OCI-LY3 (cell line): ENCODE data around the gene SULT4A1.

ENCODE experiments used
- H2AFZ ChIP-seq: fragments of 200-600, 300-600 bp; shearing (Covaris generic); 2 replicates; pipeline ENCODE4 v1.6.0; 2014; ENCODE audit warnings: antibody characterized with exemption, low read depth, low read length
- H3K27ac ChIP-seq: fragments of 200-600, 300-600 bp; sonication (generic); 2 replicates; pipeline ENCODE4 v1.5.1; 2014; ENCODE audit warnings: mild to moderate bottlenecking, low read length, moderate library complexity, mixed read lengths
- H3K27me3 ChIP-seq: fragments of 200-600, 300-600 bp; sonication (generic); 2 replicates; pipeline ENCODE4 v1.6.1; 2014; ENCODE audit warnings: low read depth, low read length, mixed read lengths
- H3K36me3 ChIP-seq: fragments of 200-600, 300-600 bp; sonication (generic); replicated peaks from 2 replicates; pipeline ENCODE3; 2014; ENCODE audit warnings: low read depth, low read length, mixed read lengths
- H3K4me1 ChIP-seq: fragments of 300-600, 200-600 bp; sonication (generic); 2 replicates; pipeline ENCODE4 v1.6.1; 2014; ENCODE audit warnings: low read length, mixed read lengths
- H3K4me2 ChIP-seq: fragments of 200-600, 300-600 bp; sonication (generic); 2 replicates; pipeline ENCODE4 v1.6.1; 2014; ENCODE audit warnings: low read length, mixed read lengths
- H3K4me3 ChIP-seq: fragments of 300-600, 200-600 bp; sonication (generic); 2 replicates; pipeline ENCODE4 v1.5.1; 2014; ENCODE audit warnings: antibody characterized with exemption, mild to moderate bottlenecking, low read length, moderate library complexity
- H3K79me2 ChIP-seq: fragments of 300-600, 200-600 bp; shearing (Covaris generic); 2 replicates; pipeline ENCODE4 v1.6.1; 2014; ENCODE audit warnings: mild to moderate bottlenecking, low read length, mixed read lengths
- H3K9ac ChIP-seq: fragments of 300-600, 200-600 bp; shearing (Covaris generic); 2 replicates; pipeline ENCODE4 v1.6.0; 2014; ENCODE audit warnings: mild to moderate bottlenecking, low read length, moderate library complexity
- H3K9me3 ChIP-seq: fragments of 200-600, 300-600 bp; shearing (Covaris generic); 2 replicates; pipeline ENCODE4 v1.6.1; 2014; ENCODE audit warnings: low read length, mixed read lengths; ENCODE audit not compliant: insufficient read depth
- H4K20me1 ChIP-seq: fragments of 200-600, 300-600 bp; sonication (generic); 2 replicates; pipeline ENCODE4 v1.6.1; 2016; ENCODE audit warnings: low read length, mixed read lengths; ENCODE audit not compliant: insufficient read depth
- EZH2phosphoT487 ChIP-seq: fragments of 200-600 bp; shearing (Covaris generic); IDR thresholded peaks from 2 replicates; pipeline ENCODE4 v1.6.1; 2018; ENCODE audit warnings: antibody characterized with exemption, mixed run types, low read depth
- TF ChIP-seq, protein P1 (sequence below): fragments of 200-600, 300-600 bp; sonication (generic); IDR thresholded peaks from 2 replicates; pipeline ENCODE4 v1.5.1; 2014; ENCODE audit warnings: antibody characterized with exemption, low read length, low read depth

The SULT4A1 gene

DNA sequence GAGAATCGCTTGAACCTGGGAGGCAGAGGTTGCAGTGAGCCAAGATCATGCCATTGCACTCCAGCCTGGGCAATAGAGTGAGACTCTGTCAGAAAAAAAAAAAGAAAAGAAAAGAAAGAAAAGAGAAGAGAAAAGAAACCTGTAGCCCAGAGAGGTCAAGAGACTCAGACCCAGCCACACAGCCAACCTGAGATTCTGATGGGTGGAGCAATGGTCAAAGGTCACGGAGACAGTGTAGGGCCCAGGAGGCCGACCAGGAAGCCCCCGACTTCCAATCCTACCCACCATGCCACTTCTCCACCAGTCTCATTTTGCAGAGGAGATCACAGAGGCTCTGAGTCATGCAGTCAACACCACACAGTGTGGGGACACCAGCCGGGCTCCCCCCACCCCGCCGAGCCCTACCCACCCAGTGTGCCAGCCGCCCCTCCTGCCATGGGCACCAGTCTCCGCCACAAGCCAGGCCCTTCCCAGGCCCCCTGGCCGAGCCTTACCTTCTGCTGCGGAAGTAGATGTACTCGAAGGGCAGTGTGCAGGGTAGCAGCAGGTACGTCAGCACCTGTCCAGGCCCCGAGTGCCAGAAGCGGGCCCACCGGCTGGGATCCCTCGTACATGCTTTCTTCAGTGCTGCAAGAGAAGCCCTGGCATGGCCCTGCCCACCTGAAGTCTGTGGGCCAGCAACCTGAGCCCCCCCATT is 21.6 kb upstream of the SULT4A1 start:
- no peak overlapping the region for H3K9ac ChIP-seq
- TF ChIP-seq, protein P1, sequence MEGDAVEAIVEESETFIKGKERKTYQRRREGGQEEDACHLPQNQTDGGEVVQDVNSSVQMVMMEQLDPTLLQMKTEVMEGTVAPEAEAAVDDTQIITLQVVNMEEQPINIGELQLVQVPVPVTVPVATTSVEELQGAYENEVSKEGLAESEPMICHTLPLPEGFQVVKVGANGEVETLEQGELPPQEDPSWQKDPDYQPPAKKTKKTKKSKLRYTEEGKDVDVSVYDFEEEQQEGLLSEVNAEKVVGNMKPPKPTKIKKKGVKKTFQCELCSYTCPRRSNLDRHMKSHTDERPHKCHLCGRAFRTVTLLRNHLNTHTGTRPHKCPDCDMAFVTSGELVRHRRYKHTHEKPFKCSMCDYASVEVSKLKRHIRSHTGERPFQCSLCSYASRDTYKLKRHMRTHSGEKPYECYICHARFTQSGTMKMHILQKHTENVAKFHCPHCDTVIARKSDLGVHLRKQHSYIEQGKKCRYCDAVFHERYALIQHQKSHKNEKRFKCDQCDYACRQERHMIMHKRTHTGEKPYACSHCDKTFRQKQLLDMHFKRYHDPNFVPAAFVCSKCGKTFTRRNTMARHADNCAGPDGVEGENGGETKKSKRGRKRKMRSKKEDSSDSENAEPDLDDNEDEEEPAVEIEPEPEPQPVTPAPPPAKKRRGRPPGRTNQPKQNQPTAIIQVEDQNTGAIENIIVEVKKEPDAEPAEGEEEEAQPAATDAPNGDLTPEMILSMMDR: no peak
- no peak for TF ChIP-seq EZH2phosphoT487
- H3K27me3 ChIP-seq: peaks cover 2% of the 10 kb centered on the region
- H3K9me3 ChIP-seq: no peaks in the 10 kb centered on the region
- no peaks in the 10 kb centered on the region for H3K79me2 ChIP-seq
- H3K36me3 ChIP-seq: no peaks in the 10 kb centered on the region
- no peak overlapping the region for H3K4me3 ChIP-seq
- no peak overlapping the region for H2AFZ ChIP-seq
- H3K4me2 ChIP-seq: no peak overlapping the region
- H4K20me1 ChIP-seq: no peaks in the 10 kb centered on the region
- H3K27ac ChIP-seq: no peak overlapping the region
- H3K4me1 ChIP-seq: peaks cover 4% of the 10 kb centered on the region

DNA sequence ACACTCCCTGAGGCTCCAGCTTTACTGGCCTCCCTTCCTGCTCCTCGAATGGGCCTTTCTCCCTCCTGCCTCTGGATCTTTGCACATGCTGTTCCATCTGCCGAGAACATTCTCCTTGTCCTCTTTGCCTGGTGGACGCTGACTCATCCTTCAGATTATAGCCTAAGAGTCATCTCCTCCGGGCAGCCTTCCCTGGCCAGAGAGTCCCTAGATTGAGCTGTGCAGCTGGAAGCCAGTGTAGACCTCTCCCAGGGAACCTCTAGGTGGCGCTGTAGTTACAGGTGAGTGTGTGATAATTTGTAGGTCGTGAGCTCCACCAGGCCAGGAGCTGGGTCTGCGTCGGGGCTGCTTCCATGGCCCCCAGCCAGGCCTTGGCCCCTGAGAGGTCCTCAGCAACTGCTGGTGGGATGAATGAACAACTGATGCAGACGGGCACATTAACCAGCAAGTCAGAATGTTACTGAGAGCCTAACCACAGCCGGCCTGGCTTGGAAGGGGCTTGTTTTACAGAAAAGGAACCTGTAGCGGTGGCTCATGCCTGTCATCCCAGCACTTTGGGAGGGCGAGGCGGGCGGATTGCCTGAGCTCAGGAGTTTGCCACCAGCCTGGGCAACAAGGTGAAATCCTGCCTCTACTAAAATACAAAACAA is 20.8 kb upstream of the SULT4A1 start:
- Histone ChIP-seq H3K27ac (no peak overlapping the region), H3K9me3 (no peaks in the 10 kb centered on the region), H4K20me1 (no peaks in the 10 kb centered on the region), H3K79me2 (no peaks in the 10 kb centered on the region), H3K9ac (no peak overlapping the region), H2AFZ (no peak overlapping the region; the same call in 1 of the 2 replicates), H3K4me2 (peak overlapping the region; percentile 44), H3K36me3 (no peaks in the 10 kb centered on the region), H3K4me3 (no peak overlapping the region), H3K27me3 (peaks cover 4% of the 10 kb centered on the region), H3K4me1 (peaks cover 4% of the 10 kb centered on the region)
- no peak for TF ChIP-seq EZH2phosphoT487
- TF ChIP-seq, protein P1: peak; percentile 91

DNA sequence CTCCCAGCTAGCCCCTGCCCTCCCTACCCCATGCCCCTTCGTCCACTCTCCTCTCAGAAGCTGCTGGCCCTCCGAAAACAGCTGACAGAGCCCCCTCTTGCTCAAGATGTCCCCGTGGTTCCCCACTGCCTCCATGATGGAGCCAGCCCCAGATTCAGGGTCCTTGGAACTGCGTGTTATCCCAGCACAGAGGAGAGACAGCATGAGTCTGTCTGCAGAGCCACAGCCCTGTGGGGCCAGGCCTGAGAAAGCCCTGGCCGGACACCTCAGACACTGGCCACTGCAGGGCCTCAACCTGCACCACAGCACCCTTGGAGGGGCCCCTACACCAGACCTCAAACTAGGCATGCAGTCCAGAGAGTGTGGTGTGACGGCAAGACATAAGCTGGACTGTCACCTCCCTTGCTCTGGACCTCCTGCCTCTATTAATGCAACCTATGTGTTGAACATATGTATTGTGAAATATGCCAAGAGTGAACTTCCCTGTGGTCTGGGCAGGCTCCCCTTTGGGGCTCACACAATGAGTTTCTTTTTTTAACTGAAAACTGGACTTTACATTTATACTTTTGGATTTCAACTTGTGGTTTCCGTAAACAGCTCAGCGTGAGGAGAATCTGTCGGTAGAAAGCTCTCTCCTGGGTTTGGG is 19.9 kb upstream of the SULT4A1 start:
- Histone ChIP-seq H4K20me1 (no peaks in the 10 kb centered on the region), H3K4me3 (no peak overlapping the region), H3K27me3 (peaks cover 8% of the 10 kb centered on the region), H3K9me3 (no peaks in the 10 kb centered on the region), H3K4me1 (peaks cover 4% of the 10 kb centered on the region), H3K9ac (no peak overlapping the region), H3K36me3 (no peaks in the 10 kb centered on the region), H3K4me2 (no peak overlapping the region), H2AFZ (no peak overlapping the region), H3K79me2 (no peaks in the 10 kb centered on the region), H3K27ac (no peak overlapping the region)
- TF ChIP-seq EZH2phosphoT487: no peak
- TF ChIP-seq, protein P1: no peak
